HepG2 (cell line): ENCODE results near the gene CPNE5. TPM values are rescaled to one million over a fixed set of nuclear protein-coding genes. Genes with fewer than 3 reads are reported as not detected.

Experiments
- ATAC-seq: fragments of 200-7000 bp; cut with Tn5 transposase; 3 replicates; pipeline ENCODE4 v1.9.1; 2020; ENCODE audit warnings: mild to moderate bottlenecking, moderate library complexity
- BruUV-seq: library from RNA; stranded (reverse); fragments of 400-500 nt; replicated peaks from 2 replicates; lab custom pipeline; 2021; lab: Mats Ljungman, UMichigan
- CTCF ChIA-PET: fragments of 300-600 bp; formaldehyde crosslinking; extraction: SDS; loops from one replicate; lab custom pipeline; 2021; ENCODE audit warnings: low total read pairs, inconsistent platforms, low intra/inter-chr PET ratio; lab: Yijun Ruan, JAX
- POLR2A ChIA-PET: fragments of 350-600 bp; sonication (Branson Sonifier 250); formaldehyde crosslinking; loops from one replicate; lab custom pipeline; 2020; ENCODE audit warnings: antibody characterized with exemption, inconsistent platforms; lab: Yijun Ruan, JAX
- DNase-seq: peaks from one replicate; pipeline ENCODE4 v3.0.0-alpha.2; 2015; ENCODE audit warnings: low spot score
- FAIRE-seq: peaks from 3 replicates; lab custom pipeline; 2011; peaks lifted over from hg19 to GRCh38; lab: Jason Lieb, UNC
- H2AFZ ChIP-seq: one replicate; pipeline ENCODE4 v1.6.1; 2011; ENCODE audit warnings: low read length, inconsistent platforms
- H3K27ac ChIP-seq: fragments of 300-600 bp; 3 replicates; pipeline ENCODE4 v1.8.0; 2011; ENCODE audit warnings: mixed run types, mild to moderate bottlenecking, mixed read lengths, low read length, inconsistent platforms; ENCODE audit not compliant: insufficient read depth; ENCODE audit errors: extremely low read length
- H3K27me3 ChIP-seq, 2 experiments: fragments of 200-600 bp in 1 of 2; 2 replicates in 1 of 2; 3 replicates in 1 of 2; pipeline versions ENCODE4 v1.6.0 to v1.8.0; 2011; ENCODE audit warnings: low read length in 2 of 2, mild to moderate bottlenecking in 2 of 2, moderate library complexity in 2 of 2, inconsistent platforms in 1 of 2; ENCODE audit not compliant: insufficient read depth in 2 of 2, control insufficient read depth in 1 of 2
- H3K36me3 ChIP-seq, 2 experiments: fragments of 200-600 bp in 1 of 2; replicated peaks in 1 of 2; 2 replicates in 1 of 2; 3 replicates in 1 of 2; pipeline versions ENCODE4 v1.5.1 to v1.8.0; 2011; ENCODE audit warnings: low read length in 2 of 2, inconsistent platforms in 1 of 2; ENCODE audit not compliant: insufficient read depth in 2 of 2, control insufficient read depth in 1 of 2
- H3K4me1 ChIP-seq: 2 replicates; pipeline ENCODE4 v1.5.1; 2012; ENCODE audit warnings: low read length, inconsistent platforms; ENCODE audit not compliant: insufficient read depth
- H3K4me2 ChIP-seq: 2 replicates; pipeline ENCODE4 v1.6.0; 2011; ENCODE audit warnings: low read depth, low read length, inconsistent platforms
- H3K4me3 ChIP-seq, 3 experiments: fragments of 200-600 bp in 1 of 3; sonication (generic), shearing (Covaris generic) in 1 of 3; replicated peaks in 1 of 3; 2 replicates each; pipeline ENCODE4 v1.5.1; 2011 to 2016; ENCODE audit warnings: low read length in 3 of 3, inconsistent platforms in 2 of 3, low read depth in 2 of 3, mild to moderate bottlenecking in 2 of 3, control low read depth in 1 of 3, mixed read lengths in 1 of 3; ENCODE audit not compliant: insufficient read depth in 1 of 3
- H3K79me2 ChIP-seq: one replicate; pipeline ENCODE4 v1.6.1; 2011; ENCODE audit warnings: low read length, inconsistent platforms; ENCODE audit not compliant: insufficient read depth
- H3K9ac ChIP-seq: 2 replicates; pipeline ENCODE4 v1.6.0; 2011; ENCODE audit warnings: mild to moderate bottlenecking, low read depth, low read length, inconsistent platforms; ENCODE audit not compliant: insufficient read depth
- H3K9me3 ChIP-seq: 2 replicates; pipeline ENCODE4 v1.5.1; 2012; ENCODE audit warnings: mild to moderate bottlenecking, low read length
- H4K20me1 ChIP-seq: 2 replicates; pipeline ENCODE4 v1.6.0; 2011; ENCODE audit warnings: inconsistent platforms, mild to moderate bottlenecking, low read length, moderate library complexity; ENCODE audit not compliant: insufficient read depth
- FOXM1 ChIP-seq: sonication (generic); formaldehyde crosslinking; IDR thresholded peaks from 2 replicates; pipeline ENCODE4 v1.5.0; 2020; ENCODE audit warnings: missing genetic modification reagents
- GATAD2A ChIP-seq: IDR thresholded peaks from 2 replicates; pipeline ENCODE4 v1.6.1; 2016
- HNRNPLL ChIP-seq: fragments of 200-400 bp; formaldehyde crosslinking; IDR thresholded peaks from 2 replicates; pipeline ENCODE4 v1.6.1; 2017; ENCODE audit warnings: mild to moderate bottlenecking, low read depth, low read length; ENCODE audit not compliant: poor library complexity, severe bottlenecking
- KLF6 ChIP-seq: IDR thresholded peaks from 2 replicates; pipeline ENCODE4 v1.8.0; 2016; ENCODE audit warnings: missing biosample characterization, missing genetic modification reagents
- MAF1 ChIP-seq: sonication (generic); formaldehyde crosslinking; IDR thresholded peaks from 2 replicates; pipeline ENCODE4 v1.5.0; 2020; ENCODE audit warnings: missing genetic modification reagents, borderline replicate concordance
- PTBP1 ChIP-seq: fragments of 200-400 bp; formaldehyde crosslinking; IDR thresholded peaks from 2 replicates; pipeline ENCODE4 v1.6.1; 2018; ENCODE audit warnings: low read length, low read depth; ENCODE audit not compliant: poor library complexity, severe bottlenecking
- SP1 ChIP-seq, 2 experiments: fragments of 450-650 bp in 1 of 2; sonication (generic) in 1 of 2; formaldehyde crosslinking in 1 of 2; IDR thresholded peaks; 2 replicates each; pipeline versions ENCODE4 v1.4.0 to v1.6.1; 2016 to 2020; ENCODE audit warnings: missing genetic modification reagents in 1 of 2
- U2AF1 ChIP-seq: fragments of 200-400 bp; formaldehyde crosslinking; optimal IDR thresholded peaks from 2 replicates; pipeline ENCODE3; 2017; ENCODE audit warnings: mild to moderate bottlenecking, low read depth, low read length
- ZMYM4 ChIP-seq: sonication (generic); formaldehyde crosslinking; IDR thresholded peaks from 2 replicates; pipeline ENCODE4 v1.8.1; 2023; ENCODE audit warnings: mild to moderate bottlenecking, missing genetic modification reagents
- ZNF205 ChIP-seq: IDR thresholded peaks from 2 replicates; pipeline ENCODE4 v1.6.1; 2018; ENCODE audit warnings: missing biosample characterization, missing genetic modification reagents
- ZNF335 ChIP-seq: sonication (generic); formaldehyde crosslinking; IDR thresholded peaks from 2 replicates; pipeline ENCODE4 v1.4.0; 2020; ENCODE audit warnings: missing genetic modification reagents
- ZNF556 ChIP-seq: sonication (generic); formaldehyde crosslinking; IDR thresholded peaks from 2 replicates; pipeline ENCODE4 v1.4.0; 2020; ENCODE audit warnings: mild to moderate bottlenecking, missing genetic modification reagents, borderline replicate concordance
- WGBS: methylation state at CpG from one replicate; pipeline ENCODE4 v1.1.6; 2017; ENCODE audit warnings: low lambda C conversion rate; 5-methylcytosine and 5-hydroxymethylcytosine counted together
- in situ Hi-C: cut with HindIII; loops from 2 replicates; pipeline ENCODE4 v1.10.0; 2017; ENCODE audit warnings: low pct_unique_long_range_greater_than_20kb; ENCODE audit not compliant: extremely low pct_ligation_motif_present
- intact Hi-C: fragments of 100-400 bp; cut with micrococcal nuclease; formaldehyde crosslinking; loops from one replicate; pipeline ENCODE4 v1.10.0; 2022; ENCODE audit not compliant: unreplicated experiment
- polyA plus RNA-seq, 8 experiments: library from polyadenylated mRNA; depleted of rRNA in 3 of 8; stranded (reverse) in 7 of 8; unstranded in 1 of 8; fragments of >200 nt; fragmentation: Illumina TruSeq in 4 of 8; extraction: Trizol in 4 of 8; gene quantifications; 2 replicates each; pipeline versions ENCODE4 v1.2.1 to v1.2.3, GENCODE V29; 2011 to 2016; ENCODE audit warnings: low read depth in 4 of 8, missing spikeins in 1 of 8, mixed read lengths in 1 of 8; ENCODE audit not compliant: insufficient read depth in 1 of 8
- total RNA-seq, 5 experiments: library from RNA; depleted of rRNA; stranded (reverse); fragments of >200 nt; fragmentation: Illumina TruSeq; extraction: Trizol; gene quantifications; 2 replicates each; pipeline ENCODE4 v1.2.3, GENCODE V29; 2016; ENCODE audit warnings: low read depth in 1 of 5
- TF ChIP-seq, protein P1 (sequence below): sonication (generic); formaldehyde crosslinking; IDR thresholded peaks from 2 replicates; pipeline ENCODE4 v1.9.0; 2021; ENCODE audit warnings: missing genetic modification reagents, borderline replicate concordance
- TF ChIP-seq, protein P2 (sequence below): sonication (generic); formaldehyde crosslinking; IDR thresholded peaks from 2 replicates; pipeline ENCODE4 v1.4.0; 2020; ENCODE audit warnings: mild to moderate bottlenecking, missing genetic modification reagents
- TF ChIP-seq, protein P3 (sequence below): sonication (generic); formaldehyde crosslinking; IDR thresholded peaks from 2 replicates; pipeline ENCODE4 v1.5.1; 2020; ENCODE audit warnings: missing genetic modification reagents, mild to moderate bottlenecking, borderline replicate concordance

Gene CPNE5
- total and polyA plus RNA-seq, 2 of the 13 experiments (the other 11 are each of a cell fraction or from before 2014, with no cell fraction given) = 0.16 TPM; not detected in 1

DNA sequence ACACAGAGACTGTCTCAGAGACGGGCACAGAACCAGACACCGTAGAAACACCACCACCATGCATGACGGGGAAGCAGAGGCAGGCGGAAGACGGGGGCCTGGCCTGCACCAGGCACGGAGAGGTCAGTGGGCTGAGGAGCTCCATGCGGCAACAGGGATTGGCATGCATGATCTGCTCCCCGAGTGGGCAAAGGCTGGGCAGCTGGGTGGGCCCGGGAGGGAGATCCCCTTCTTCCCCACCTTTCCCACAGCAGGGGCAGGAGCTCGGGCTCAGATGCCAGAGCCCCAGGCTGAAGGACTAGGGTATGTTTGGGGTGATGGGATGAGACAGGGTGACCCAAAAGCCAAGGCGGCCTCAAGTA is 98.4 kb downstream of the CPNE5 start:
- DNase-seq = no peak
- no peak for ATAC-seq
- no peak for FAIRE-seq
- no peaks in the 10 kb centered on the region for H3K9me3 ChIP-seq
- H3K36me3 ChIP-seq = no peaks in the 10 kb centered on the region
- H3K27ac ChIP-seq = no peak overlapping the region
- in situ Hi-C loops (no loop called here), intact Hi-C loops (no loop called here)
- H3K79me2 ChIP-seq = no peaks in the 10 kb centered on the region
- peaks cover 17 to 88% of the 10 kb centered on the region in 2 experiments for H3K27me3 ChIP-seq
- no peak overlapping the region for H3K4me3 ChIP-seq
- no peaks in the 10 kb centered on the region for H4K20me1 ChIP-seq
- H3K4me1 ChIP-seq = no peaks in the 10 kb centered on the region
- POLR2A ChIA-PET = no interaction called here
- H3K9ac ChIP-seq = no peak overlapping the region
- H2AFZ ChIP-seq = no peak overlapping the region
- no peak overlapping the region for H3K4me2 ChIP-seq
- CTCF ChIA-PET = no interaction called here
- BruUV-seq = no TSS peak
- WGBS = 48% methylated on average over 9 of the region's 11 CpGs
- no peak for TF ChIP-seq FOXM1 (CRISPR knock-in tag)
- TF ChIP-seq ZNF205 (CRISPR knock-in tag) = no peak
- no peak for TF ChIP-seq ZMYM4 (CRISPR knock-in tag)
- TF ChIP-seq, protein P1, sequence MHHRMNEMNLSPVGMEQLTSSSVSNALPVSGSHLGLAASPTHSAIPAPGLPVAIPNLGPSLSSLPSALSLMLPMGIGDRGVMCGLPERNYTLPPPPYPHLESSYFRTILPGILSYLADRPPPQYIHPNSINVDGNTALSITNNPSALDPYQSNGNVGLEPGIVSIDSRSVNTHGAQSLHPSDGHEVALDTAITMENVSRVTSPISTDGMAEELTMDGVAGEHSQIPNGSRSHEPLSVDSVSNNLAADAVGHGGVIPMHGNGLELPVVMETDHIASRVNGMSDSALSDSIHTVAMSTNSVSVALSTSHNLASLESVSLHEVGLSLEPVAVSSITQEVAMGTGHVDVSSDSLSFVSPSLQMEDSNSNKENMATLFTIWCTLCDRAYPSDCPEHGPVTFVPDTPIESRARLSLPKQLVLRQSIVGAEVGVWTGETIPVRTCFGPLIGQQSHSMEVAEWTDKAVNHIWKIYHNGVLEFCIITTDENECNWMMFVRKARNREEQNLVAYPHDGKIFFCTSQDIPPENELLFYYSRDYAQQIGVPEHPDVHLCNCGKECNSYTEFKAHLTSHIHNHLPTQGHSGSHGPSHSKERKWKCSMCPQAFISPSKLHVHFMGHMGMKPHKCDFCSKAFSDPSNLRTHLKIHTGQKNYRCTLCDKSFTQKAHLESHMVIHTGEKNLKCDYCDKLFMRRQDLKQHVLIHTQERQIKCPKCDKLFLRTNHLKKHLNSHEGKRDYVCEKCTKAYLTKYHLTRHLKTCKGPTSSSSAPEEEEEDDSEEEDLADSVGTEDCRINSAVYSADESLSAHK (CRISPR knock-in tag) = no peak
- TF ChIP-seq, protein P2, sequence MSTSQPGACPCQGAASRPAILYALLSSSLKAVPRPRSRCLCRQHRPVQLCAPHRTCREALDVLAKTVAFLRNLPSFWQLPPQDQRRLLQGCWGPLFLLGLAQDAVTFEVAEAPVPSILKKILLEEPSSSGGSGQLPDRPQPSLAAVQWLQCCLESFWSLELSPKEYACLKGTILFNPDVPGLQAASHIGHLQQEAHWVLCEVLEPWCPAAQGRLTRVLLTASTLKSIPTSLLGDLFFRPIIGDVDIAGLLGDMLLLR (CRISPR knock-in tag) = no peak
- no peak for TF ChIP-seq HNRNPLL
- no peak for TF ChIP-seq ZNF335 (CRISPR knock-in tag)
- TF ChIP-seq MAF1 (CRISPR knock-in tag) = no peak
- TF ChIP-seq, protein P3, sequence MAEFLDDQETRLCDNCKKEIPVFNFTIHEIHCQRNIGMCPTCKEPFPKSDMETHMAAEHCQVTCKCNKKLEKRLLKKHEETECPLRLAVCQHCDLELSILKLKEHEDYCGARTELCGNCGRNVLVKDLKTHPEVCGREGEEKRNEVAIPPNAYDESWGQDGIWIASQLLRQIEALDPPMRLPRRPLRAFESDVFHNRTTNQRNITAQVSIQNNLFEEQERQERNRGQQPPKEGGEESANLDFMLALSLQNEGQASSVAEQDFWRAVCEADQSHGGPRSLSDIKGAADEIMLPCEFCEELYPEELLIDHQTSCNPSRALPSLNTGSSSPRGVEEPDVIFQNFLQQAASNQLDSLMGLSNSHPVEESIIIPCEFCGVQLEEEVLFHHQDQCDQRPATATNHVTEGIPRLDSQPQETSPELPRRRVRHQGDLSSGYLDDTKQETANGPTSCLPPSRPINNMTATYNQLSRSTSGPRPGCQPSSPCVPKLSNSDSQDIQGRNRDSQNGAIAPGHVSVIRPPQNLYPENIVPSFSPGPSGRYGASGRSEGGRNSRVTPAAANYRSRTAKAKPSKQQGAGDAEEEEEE (CRISPR knock-in tag) = no peak
- no peak for TF ChIP-seq ZNF556 (CRISPR knock-in tag)
- no peak for TF ChIP-seq KLF6
- no peak for TF ChIP-seq PTBP1
- no peak for TF ChIP-seq U2AF1
- TF ChIP-seq GATAD2A (CRISPR knock-in tag) = no peak
- TF ChIP-seq SP1 (IDR thresholded peaks at IDR 0.05) = no peak
- TF ChIP-seq SP1 (CRISPR knock-in tag; IDR thresholded peaks at IDR 0.05) = no peak
- TF ChIP-seq, all 625 proteins: peak for 0
